Stimulated activated CD8-positive, alpha-beta memory T cell treated with anti-CD3 and anti-CD28 coated beads, Interleukin-7, amount 100 ng/mL, for 1 hour (primary cell): Measurements from ENCODE around the gene NFATC2.
A peak's percentile ranks its signal among the peaks of the same experiment; 100 is the strongest.
"Not testable (repeated sequence)": the region's sequence is repeated elsewhere in the genome, so short reads cannot be mapped to it uniquely, and the experiment has no call there.

Experiments used
- DNase-seq, 2 donors: peaks; one replicate each; pipeline ENCODE4 v3.0.0-alpha.2; 2020; ENCODE audit warnings: low read depth in 2 of 2

The NFATC2 gene

GRCh38 chr20:51494241-51495110 lies 48.0 kb downstream of the NFATC2 start:
- no peak for DNase-seq

DNA sequence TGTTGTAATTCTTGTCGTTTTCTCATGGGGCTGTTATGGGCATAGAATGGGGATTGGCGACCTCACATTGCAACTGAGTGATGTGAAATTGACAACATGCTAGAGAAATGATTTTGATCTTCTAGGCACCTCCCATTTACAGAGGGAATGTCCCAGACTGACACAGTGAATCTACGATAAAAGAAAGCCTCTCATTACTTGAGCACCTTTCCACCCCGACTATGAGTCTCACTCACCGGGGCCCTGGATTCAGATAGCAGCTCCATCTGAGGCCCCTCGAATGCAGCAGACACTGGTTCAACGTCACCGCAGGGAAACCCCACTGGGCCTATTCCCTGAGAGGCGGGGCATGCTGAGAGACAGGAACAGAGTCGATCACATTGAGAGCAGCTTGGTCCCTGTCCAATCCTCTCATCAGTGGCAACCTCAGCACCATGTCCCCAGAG lies 49.1 kb downstream of the NFATC2 start:
- no peak for DNase-seq

DNA sequence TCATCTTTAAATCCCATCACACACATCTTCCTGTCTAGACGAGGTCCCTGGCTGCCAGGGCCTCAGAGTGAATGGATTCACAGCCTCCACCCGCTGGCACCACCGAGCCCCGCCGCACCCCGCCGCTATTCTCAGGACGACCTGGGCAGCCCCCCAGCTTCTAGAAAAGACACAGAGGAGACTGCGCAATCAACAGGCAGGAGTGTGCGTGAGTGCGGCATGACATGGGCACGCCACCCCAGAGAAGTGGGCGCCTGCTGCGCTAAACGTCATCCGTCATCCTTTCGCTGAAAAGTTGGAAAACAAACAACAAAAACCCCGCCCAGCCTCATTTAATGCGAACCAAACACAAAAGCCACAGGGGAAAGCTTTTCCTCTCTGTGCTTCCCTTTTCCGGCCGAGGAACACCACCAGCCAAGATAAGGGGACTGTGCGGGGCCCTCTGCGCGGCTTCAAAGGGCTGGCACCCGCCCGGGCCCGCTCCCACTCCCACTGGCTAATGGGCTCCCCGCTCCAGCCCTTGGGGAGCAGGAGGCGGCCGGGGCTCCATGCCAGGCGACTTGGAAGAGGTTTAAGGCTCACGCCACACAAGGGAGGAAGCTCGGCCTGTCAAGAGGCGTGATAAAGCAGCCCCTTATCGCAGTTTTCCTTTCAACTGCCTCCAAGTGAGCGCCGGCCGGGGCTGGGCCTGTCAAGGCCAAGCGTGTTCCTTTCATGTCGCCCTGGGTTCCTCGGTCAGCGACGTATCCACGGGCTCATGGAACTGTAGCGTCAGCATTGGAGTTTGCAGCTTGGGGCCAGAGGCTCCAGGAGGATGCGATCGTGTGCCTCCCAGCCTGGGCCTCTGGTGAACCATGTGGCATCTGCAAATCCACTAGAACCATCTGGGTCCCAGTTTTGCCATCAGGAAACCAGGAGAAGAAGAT lies 50.1 kb downstream of the NFATC2 start:
- no peak for DNase-seq

- no peak for DNase-seq
Observed at GRCh38 chr20:51491393-51491792, 51.1 kb downstream of the NFATC2 start.

- no peak for DNase-seq
Observed at GRCh38 chr20:51490635-51491034, 51.9 kb downstream of the NFATC2 start.

DNA sequence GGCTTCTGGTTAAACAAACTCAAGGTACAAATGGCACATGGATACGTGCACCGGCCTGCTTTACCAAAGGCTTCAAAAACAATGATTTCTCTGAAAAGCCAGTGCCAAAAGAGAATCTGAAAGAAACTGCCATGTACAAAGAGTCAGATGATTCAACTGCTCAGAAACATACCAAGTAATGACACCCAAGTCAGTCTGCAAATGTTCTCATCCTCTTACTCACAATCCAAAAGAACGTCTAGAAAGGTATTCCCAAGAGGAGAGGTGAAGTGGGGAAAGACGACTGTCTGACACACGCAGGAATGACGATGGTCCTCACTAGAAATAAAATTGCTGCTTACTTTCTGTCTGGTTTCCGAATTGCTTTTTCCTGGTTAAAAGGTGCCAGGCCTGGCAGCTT lies 52.9 kb downstream of the NFATC2 start:
- no peak for DNase-seq

DNA sequence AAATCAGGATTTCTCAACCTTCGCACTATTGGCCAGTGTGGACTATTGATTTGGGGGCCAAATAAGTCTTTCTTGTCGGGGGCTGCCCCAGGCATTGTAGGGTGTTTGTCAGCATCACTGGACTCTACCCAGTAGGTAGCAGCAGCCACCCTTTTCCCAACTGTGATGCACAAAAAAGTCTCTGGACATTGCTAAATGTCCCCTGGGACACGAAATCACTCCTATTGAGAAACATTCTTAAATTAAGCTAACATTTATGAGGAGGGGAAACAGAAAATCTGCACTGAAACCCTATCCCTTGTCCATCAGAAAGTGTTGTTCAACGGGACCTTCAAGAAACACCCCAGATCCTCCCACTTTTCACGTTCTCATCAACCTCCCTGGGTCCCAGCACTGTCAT lies 54.2 kb downstream of the NFATC2 start:
- no peak for DNase-seq

GRCh38 chr20:51487565-51488268 lies 54.8 kb downstream of the NFATC2 start:
- DNase-seq = no peak

DNA sequence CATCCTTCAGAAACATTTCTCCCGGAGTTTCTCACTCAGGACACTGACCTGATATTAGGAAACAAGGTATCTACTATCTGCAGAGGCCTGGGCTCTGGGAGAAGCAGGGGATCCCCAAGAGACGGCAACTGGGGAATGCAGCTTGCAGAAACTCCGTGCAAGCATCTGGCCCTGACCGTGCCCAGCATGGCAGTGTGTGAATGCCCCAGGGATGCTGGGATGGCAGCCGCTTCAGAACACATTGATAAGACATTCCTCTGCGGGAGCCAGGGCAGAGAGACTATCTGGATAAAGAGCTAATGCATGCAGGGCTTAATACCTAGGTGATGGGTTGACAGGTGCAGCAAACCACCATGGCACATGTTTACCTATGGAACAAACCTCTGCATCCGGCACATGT lies 55.4 kb downstream of the NFATC2 start:
- DNase-seq = no peak

- DNase-seq = no peak
Observed at GRCh38 chr20:51486197-51487005, 56.1 kb downstream of the NFATC2 start.

DNA sequence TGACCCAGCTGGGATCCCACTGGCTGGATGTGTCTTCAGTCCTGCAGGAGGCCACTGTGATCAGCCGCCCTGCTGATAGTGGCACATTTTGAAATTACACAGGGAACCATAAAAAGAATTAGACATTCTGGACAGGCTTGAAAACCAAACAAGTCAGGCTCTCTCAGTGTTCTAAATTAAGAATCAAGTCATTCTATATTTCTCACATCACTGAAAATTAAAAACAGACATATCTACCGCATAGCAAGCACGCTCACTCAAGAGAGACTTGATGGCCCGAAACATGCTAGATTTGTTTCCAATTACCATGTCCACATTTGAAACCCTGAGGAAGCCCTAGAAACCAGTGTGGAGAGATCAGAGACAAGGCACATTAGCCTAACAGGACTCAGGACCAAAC lies 57.7 kb downstream of the NFATC2 start:
- no peak for DNase-seq

DNA sequence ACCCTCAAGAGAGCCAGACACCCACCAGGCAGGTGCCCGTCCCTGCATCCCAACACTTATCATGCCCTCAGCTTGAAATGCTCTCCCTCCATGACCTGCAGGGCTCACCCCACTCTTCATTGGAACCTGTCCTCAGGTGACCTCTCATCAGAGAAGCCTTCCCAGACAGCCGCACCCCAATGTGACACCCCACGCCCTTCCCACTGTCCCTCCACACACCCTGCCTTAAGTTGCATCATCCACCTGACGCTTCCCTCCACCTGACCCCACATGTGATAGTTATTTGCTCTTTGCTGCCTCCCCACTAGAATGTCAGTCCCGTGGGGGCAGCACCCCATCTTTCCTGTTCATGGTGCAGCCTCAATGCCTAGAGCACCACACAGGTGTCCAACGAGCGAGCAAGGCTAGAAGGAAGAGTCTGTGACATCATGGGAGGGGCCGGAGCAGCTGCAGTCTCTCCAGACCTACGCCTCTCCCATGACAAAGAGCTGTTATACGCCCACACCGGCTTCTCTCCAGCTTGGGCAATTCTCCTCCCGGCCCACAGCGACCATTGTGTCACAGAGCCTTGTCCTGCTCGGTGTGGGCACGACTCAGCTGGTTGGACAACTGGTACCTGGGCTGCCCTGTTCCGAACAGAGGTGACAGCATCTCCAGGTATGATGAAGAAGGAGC lies 58.2 kb downstream of the NFATC2 start:
- no peak for DNase-seq

DNA sequence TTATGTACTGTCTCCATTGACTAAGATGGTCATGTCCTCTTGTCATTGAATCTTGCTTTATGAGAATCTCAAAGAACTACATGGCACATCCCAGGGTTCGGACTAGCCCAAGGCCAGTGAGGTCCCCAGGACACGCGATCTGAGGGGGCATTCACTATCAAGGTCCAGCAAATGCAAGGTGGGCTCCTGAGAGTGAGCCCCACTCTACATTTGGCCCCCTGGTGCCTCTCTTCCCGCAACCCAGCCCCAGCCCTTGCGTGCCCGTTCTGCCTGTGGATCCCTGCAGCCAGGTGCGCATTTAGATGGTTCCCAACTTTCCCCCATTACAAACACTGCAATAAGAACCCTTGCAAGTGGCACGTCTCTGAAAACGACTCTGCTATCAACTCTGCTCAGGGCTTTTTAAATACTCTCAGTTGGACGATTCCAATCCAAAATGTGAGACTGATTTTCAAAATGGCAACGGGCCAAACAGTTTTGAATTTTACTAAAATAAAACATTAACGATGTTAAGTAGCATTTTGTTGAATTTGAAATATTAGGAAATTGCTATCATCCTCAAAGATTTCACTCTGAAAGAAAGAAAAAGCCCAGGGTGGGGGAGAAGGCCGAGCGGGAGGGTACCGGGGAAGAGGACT lies 59.6 kb downstream of the NFATC2 start:
- DNase-seq = no peak

GRCh38 chr20:51481341-51481914 lies 61.1 kb downstream of the NFATC2 start:
- DNase-seq = peak in 1 of 2 donors; percentile 29

- DNase-seq = no peak
Observed at GRCh38 chr20:51480507-51481270, 61.8 kb downstream of the NFATC2 start.

DNA sequence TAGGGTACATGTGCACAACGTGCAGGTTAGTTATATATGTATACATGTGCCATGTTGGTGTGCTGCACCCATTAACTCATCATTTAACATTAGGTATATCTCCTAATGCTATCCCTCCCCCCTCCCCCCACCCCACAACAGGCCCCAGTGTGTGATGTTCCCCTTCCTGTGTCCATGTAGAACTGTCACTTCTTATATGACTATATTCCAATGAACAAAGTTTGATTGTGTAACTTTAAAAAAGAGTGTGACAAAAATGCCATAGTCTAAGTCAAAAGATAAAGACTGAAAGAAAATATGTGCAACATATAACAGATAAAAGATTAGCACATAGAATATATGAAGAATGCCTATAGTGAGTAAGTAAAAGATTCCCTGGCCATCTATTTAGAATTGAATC lies 66.4 kb downstream of the NFATC2 start:
- DNase-seq = not testable (repeated sequence)

DNA sequence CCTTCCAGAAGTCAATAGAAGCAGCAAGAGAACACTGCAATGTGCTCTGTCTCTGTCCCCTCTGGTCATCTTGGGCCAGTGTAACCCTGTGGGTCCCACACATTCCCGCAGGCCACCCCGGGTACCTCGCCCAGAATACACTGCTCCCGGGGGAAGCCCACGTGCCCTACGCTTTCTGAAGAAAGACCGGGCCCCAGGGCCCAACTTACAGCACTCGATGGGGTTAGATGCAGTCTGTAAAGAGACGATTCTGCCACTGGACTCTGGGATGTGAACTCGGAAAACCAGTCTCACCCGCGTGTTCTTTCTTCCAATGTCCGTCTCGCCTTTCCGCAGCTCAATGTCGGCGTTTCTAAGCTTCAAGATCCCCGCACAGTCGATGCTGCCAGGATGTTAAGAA lies 68.7 kb downstream of the NFATC2 start:
- DNase-seq = no peak

DNA sequence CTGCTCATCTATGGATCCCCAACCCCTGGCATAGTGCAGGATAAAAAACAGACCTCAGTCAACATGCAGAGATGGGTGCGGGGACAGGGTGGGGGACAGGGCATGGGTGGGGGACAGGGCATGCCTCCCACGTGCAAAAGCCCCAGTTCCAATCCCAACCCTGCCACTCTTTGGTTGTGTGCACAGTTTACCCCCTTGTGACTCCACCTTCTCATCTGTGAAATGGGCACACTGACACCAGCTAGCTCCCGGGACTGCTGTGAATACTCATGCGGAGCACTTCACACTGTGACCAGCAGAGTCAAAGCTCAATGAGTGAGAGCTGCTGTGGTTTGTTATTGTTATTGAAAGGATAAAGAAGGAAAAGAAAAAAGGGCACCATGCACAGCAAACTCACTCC lies 69.3 kb downstream of the NFATC2 start:
- DNase-seq = no peak

DNA sequence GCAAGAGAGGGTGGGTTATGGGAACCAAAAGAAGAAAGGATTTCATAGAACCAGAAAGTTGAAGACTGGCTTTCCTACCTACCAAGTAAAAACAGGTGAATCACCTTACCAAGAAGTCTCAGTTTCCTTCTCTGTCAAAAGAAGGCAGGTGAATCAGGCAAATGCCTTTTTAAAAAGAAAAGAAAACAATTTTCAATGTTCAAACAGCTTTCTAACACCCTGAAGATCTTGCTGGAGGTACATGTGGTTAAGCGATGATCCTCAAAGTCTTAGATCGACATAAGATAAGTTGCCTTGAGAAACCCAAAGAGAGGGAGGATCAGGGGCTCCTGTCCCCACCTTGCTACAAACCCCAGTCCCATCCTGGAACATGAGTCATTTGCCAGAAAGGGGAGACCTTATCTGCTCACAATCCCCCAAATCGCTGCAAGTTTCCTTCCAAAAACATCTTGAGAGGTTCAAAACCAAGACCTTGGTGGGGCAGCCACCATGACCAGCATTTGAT lies 71.6 kb downstream of the NFATC2 start:
- no peak for DNase-seq
